ELF-1 (cell line): ENCODE data around the gene DNAL4.

Experiments used
- DNase-seq: peaks from one replicate; pipeline ENCODE4 v3.0.0-alpha.2; 2016; ENCODE audit warnings: low read depth, low spot score

Gene DNAL4

DNA sequence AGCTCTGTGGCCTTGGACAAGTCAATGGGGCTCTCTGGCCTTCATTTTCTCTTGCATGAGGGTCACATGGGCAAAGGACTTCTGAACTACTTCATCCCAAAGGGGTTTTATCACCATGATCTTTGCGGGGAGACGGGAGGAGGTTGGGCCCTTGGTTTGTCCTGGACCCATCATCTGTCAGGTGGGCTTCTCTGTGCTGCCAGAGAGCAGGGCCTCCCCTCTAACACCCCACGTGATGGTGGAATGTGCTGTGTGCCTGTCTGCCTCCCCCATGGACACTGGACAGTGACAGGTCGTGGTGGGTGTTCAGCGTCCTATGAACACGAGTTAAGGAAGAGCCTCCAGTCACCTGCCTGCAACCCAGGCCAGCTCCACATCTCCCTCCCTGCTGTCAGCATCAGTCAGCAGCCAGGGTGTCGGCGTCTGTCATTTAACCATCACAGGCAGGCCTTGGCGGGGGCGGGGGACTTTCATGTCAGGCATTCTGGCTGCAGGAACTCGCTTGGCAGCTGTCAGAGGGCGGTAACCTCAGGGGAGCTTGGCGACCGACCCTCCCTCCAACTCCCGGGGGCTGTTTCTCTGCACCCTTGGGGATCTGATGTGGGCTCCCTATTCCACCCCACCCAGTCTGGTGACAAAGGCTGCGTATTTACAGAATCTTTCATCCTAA is 35.5 kb downstream of the DNAL4 start:
- DNase-seq, result peak; percentile 48

DNA sequence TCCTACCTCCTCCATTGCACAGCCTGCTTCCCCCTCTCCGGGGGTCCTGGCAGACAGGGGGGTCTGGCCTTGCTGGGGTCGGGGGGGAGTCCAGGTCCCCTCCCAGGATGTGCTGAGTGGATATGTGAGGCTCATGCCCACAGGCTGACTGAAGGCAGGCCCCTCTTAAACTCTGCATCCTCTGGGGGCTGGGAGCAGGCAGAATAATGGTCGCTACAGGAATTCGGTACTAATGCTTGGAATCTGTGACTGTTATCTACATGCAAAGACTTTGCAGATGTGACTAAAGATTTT is 36.5 kb downstream of the DNAL4 start:
- DNase-seq, result no peak

DNA sequence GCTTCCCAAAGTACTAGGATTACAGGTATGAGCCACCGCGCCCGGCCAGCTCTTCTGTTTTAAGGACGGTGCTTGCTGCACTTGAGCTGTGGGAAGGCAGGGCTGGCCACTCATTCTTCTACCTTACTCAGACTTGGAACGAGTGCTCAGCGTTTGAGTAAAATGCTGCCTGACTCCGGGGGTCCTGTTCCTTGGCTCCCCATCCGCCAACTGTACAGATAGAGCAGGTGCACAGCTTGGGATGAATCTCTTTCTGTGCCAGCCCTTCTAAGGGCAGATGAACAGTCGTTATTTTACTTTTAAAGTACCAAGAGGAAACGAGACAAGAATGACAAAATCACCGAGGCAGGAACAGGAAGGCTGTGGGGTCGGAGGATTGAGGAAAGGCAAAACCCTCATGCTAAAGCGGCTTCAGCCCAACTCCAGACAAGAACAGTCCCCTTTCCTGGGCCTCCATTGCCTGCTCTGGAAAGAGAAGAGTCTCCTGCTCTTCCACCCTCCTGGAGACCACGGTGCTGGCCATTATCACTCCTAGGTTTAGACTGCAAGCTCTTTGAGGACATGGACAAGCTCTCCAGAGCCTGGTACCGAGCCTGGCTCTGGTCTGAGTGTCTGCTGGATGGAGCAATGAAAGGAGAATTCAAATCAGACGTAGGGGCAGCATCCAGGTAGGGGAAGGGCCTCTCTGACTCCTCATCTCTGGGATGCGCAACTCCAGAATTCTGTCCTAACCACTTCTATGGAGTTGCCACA is 37.1 kb downstream of the DNAL4 start:
- peak; percentile 22 for DNase-seq

DNA sequence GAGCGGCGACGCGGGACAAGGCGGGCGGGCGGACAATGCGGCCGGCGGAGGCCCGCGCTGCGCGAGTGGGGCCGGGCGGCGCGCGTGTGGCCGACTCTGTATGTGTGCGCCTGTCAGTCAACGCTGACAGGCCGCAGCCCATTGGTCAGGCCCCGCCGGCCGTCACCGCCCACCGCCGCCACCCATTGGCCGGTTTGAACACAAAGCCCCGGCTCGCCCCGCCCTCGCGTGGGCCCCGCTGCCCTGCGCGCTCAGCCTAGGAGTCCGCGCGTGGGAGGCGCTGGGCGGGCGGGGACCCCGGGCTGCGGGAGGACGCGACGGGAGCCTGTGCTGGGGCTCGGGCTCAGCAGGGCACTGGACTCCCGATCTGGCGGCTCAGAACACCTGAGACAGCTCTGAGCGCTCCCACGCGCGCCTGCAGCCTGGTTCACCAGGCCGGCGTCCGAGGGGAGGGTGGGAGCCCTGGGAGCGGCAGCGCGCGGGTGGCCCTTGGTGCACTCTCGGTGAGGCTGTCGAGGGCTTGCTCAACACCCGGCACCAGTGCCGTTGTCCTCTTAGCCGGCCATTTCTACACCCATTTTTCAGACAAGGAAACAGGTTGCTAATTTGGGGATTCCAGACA is 37.9 kb downstream of the DNAL4 start, which contains the start of gene SUN2:
TSS of gene SUN2 (minus strand) at position 88 of the 622 bp plus-strand sequence. CDS start 3,370 bp downstream, outside the sequence.
- DNase-seq, result peak; percentile 80

DNA sequence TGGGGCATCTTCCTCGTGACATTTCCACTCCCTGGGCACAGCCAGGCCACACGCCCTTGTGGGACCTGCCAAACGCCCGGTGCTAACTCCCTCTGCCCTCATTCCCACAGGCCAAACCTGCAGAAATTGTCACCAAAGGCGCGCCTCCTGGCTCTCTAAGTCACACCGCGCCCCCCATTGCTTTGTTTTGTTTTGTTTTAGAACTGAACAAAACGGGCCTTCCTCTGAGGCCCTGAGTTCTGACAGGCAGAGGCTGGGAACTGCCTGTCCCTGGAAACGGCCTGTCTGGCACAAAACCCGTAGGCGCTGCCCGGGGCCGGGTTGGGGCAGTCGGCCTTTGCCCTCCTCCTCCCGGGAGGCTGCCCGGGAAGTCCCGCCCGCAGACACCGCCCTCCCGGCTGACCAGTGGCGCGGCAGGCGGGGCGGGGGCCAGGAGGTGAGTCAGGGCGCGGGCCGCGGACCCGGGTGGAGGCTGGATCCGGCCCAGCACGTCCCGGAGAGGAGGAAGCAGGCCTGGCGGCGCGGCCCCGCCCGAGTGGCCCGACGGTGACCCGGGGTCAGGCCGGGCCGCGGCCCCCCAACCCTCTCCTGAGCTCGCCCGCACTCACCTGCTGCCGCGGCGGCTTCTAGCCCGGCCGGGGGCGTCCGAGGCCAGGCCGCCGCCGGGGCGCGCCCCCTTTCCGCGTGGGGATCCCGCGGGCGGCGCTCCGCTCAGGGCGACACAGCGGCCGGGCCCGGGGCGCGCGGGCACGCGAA is 38.6 kb downstream of the DNAL4 start:
- peak; percentile 86 for DNase-seq

DNA sequence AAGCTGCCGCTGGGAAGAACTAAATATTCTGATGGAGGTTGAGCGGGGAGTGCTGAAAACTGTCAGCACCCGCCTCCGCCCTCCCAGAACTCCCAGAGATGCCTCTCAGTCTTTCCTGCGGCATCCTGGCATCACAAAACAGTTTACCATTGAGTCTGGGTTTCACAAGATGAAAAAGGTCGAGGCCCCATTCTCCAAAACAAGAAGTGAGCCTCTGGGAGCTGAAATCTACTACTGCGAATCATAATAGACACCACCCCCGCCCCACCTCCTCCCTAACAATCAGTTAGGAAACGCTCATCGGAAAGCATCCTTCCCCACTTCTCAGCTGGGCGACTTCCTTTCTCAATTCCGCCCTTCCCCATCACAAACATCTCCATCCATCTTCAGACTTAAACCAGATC is 39.2 kb downstream of the DNAL4 start:
- DNase-seq, result no peak

DNA sequence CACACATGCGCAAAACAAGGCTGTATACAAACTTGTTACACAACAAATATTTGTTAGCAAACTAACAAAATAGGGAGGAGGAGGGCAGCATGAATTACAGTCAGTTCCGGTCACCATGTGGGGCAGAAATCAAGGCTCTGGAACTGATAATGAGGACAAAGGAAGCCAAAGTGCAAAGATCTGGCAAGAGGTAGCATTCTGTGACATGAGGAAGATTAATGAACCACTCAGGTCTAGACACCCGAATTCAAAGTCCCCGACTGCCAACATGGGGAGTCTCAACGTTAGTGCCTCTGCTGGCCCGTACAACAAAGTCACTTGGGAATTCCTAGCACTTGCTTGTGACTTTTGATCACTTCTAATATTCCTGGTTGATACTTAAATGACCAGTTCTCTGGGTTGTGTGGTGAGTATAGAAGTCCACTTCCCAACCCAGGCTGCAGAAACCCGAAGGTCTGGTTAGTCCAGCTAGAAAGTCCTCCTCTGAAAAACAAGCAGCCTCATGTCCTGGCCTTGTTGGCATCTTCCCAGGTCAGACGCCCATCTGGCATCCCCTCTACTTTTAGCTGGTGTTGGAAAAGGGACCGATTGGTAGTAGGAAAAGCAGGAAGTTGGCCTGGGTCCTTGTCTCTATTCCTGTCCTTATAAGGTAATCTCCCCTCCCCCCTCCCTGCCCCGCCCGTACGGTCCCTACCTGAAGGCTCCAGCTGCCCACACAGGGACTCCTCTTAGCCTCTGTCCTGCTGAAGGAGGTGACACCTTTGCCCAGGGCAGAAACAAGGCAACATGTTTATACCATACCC is 39.8 kb downstream of the DNAL4 start:
- DNase-seq, result peak; percentile 55

DNA sequence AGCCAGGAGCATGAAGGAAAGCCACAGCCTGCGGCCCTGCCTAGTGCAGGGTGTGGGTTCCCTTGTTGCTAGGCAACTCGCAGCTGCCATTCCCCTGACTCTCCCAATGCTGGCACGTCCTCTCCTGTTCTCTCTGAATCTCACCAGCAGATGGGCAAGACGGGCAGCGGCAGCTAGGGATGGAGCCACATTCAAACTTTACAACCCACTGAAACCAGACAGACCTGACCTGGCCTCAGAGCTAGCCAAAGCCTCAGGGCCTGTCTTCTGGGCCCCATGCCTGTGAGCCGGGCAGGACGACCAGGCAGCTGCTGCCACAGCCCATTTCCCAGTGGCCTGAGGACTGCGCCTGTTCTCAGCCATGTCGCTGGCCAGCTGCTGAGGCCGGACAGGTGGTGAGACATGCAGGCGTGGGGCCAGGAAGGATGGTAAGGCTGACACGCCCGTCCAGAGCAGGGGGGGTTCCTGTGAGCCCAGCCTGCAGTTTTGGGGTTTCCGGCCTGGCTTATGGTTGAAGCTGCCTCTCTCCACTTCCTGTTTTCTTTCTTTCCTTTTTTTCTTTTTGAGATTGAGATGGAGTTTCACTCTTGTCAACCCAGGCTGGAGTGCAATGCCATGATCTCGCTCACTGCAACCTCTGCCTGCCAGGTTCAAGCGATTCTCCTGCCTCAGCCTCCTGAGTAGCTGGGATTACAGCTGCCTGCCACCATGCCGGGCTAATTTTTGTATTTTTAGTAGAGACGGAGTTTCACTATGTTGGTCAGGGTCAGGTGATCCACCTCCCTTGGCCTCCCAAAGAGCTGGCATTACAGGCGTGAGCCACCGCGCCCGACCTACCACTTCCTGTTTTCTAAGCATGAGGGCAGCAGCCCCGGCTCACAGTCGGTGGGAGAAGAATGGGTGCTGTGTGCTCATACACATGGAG is 42.3 kb downstream of the DNAL4 start:
- DNase-seq, result no peak

DNA sequence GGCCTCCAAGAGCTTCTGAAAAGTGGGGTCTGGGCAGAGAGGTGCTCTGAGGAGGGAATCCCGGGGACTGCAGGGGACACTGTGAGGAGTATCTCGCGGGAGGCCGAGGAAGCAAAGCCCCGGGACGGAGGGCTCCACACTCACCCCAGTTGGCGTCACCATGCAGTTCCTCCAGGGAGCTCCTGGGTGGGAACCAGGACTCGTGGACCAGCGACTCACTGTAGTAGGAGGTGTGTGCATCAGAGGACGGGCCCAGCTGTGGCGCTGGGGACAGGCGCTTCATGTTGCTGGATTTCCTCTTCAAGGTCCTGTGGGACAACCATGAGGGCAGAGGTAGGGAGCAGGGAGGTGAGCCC is 42.9 kb downstream of the DNAL4 start:
- DNase-seq, result no peak

DNA sequence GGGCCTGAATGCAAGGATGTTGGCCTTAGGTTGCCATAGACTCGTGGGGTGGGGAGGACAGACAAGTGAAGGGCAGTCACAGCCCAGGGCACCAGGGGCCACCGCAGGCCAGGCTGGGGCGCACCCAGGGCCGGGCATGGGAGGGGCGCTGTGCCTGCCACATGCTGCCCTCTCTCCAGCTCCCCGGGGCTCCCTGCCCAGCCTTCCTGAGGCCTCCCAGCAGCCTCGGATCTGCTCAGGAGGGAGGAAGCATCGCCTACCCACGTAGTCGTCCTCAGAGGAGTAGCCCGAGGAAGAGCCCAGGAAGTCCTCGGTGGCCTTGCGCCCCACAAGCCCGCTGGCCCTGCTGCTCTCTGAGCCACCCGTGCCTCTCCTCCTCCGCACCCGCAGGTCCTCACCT is 43.3 kb downstream of the DNAL4 start:
- DNase-seq, result no peak

DNA sequence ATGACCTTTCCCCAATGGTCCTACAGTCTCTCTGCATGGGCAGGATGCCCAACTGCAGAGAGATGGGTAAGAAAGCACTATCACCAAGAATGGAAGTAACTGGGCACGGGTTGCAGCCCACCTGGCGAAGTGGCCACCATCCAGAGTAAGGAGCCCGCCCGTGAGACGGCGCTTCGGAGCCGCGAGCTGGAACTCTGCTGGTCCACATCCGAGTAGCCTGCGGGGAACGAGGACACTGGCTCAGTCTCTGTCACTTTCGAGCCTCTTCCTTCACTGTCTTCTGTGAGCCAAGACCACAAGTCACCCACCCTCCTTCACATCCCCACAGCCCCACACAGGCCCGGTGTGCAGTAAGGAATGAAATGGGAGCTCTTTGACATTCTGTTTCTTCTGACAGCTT is 43.8 kb downstream of the DNAL4 start:
- DNase-seq, result no peak

DNA sequence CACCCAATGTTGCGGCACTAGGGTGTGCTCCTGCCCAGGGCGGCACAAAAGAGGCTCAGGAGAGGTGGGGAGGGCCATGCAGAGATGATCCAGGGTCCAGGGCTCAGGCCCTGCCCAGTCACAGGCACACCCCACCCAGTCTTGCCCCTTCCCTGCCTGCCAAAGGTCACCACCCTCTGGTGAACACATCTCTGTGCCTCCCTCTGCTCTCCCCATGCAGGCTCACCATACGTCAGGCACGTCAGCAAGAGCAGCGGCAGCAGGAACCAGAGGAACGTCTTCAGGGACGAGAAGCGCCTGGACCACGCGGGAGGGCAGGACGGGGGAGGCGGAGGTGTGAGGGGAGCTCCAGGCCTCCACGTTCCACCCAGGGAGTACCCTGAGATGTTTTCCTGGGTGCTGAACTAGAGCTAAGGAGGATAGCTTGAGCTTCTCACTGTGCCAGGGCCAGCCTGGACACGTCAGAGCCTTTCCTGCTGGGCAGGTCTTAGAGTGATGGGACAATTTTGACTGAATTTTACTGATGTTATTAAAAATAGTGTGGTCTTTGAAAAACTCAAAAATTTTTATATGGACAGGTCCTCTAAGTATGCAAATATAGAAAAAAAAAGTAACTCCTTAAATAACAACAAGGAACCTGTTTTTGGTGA is 45.3 kb downstream of the DNAL4 start:
- DNase-seq, result no peak

DNA sequence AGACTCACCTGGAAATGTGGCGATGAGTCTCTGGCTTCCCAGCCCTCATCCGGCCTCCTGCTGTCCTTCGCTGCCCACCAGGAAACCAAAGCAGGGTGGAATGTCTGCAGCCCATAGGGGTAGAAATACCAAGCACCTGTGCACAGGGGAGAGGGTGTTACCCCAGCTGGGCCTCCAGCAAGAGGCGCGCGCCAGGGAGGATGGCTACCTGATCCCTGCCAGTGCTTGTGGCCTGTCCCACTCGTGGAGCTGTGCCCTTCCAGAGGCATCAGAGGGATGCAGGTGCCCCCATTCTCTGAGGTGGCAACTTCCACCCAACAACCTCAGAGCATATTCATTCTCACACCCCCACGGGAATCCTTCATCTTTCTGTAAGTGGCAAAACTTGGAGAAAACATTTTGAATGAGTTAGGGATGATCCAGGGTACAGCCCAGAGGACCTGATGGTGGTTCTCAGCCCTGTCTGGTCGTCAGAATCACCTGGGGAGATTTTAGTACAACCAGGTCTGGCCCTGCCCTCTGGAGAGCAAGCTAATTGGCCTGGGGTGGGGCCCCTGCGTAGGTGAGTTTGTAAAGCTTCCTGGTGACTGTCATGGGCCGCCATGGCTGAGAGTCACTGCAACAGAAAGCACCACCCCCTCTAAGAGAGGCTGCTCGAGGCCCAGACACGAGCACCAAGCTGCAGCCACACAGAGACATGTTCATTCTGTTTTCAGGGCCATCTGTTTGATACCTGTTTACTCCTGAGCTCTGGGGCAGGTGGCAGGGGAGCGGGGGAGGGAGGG is 48.1 kb downstream of the DNAL4 start:
- DNase-seq, result no peak

DNA sequence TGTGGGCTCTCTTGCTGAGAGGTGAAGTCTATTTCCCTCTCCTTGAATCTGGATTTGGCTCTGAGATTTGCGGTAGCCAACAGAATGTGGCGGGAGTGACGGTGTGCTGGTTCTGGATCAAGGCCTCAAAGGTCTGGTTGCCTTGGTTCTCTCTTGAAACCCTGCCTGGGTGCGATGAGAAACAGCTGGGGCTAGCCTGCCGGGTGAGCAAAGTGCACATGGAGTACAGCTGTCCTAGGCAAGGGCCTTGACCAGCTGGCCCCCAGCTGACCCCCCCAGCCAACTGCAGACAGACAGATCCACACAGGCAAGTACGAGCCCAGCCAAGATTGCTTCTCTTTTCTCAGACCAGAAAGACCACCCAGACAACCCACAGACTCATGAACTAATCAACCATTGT is 49.0 kb downstream of the DNAL4 start:
- DNase-seq, result no peak

DNA sequence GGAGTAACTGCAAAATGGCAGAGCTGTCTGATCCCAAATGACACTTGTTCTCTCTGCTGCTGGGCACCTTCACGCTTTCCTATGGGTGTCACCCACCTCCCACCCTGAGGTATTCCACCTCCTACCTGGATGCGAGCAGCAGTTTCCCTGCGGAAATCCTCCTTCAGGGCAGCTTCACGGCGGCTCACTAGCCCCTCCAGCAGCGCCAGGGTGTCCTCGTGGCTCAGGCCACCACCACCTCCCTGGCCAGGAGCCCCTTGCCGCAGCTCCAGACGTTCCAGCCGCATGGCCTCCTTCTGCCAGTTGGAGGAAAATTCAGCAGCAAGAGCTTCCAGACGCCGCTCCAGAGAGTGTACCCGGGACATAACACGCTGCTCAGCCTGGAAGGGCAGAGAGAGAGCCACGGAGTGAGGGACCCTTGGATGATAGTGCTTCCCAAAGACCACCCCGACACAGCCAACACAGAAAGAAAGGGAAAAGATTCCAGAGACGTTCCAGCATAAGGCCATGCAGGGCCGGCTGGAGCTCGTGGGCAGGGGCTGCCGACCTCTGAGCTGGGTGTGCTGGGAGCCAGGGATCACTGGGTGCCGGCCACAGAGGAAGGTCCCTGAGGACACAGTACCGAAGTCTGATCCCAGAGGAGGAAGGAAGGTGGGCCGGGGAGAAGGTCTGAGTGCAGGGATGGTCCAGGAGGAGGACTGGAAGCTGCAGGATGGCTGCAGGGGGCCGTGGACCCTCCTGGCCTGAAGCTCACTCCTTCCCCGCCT is 51.6 kb downstream of the DNAL4 start:
- no peak for DNase-seq

DNA sequence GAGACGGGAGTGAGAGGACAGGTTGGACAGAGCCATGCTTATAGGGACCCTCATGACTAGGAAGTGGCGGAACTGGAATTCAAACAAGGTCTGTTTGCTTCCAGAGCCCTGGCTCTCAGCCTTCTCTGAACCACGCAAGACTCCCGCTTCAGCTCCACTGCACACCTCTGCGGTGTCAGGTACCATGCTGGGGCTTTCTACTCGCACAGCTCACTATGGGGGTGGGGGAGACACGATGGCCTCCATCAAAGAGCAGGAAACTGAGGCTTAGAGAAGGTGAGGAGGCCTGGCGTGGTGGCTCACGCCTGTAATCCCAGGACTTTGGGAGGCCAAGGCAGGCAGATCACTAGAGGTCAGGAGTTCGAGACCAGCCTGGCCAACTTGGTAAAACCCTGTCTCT is 52.4 kb downstream of the DNAL4 start:
- no peak for DNase-seq

DNA sequence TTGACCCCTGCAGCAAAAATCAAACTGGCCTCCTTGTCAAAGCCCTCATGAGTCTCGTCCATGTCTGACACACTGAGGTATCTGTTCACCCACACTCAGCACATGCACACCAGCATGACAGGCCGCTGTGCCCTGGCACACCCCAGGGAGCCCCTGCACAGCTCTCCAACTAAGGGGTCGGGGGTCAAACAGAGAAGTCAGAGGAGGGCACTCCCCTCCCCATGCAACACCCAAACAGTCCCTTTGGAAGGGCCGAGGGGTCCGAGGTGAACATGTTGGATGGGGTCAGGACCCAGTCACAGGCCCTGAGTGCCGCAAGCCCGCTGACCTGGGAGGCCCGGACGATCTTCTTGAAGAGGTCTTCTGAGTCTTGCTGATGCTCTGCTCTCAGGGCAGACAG is 52.8 kb downstream of the DNAL4 start:
- DNase-seq, result no peak

DNA sequence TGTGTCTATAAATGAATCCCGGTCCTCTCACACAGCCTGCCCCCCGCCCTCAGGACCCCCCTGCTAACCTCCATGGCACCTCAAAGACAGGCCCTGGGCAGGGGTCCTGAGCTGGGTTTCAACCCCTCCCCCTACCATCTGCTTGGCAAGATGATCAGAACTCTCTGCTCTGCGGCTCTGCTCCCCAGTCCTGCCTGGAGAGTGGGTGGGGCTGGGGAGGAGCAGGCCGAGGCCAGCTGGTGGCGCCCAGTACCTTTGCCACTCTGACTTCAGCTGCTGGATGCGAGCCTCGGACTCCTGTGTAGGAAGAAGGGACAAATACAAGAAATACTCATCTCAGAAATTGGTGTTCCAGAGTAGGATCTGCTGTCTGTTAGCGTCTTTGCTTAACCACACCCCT is 53.2 kb downstream of the DNAL4 start:
- DNase-seq, result no peak
